HG02610 (cell line): ENCODE results near the gene IL3.
A peak's percentile ranks its signal among the peaks of the same experiment; 100 is the strongest.

Experiments
- ATAC-seq: cut with Tn5 transposase; IDR thresholded peaks from one replicate; pipeline ENCODE4 v1.9.1; 2021; ENCODE audit warnings: mild to moderate bottlenecking, moderate library complexity; ENCODE audit not compliant: unreplicated experiment

The IL3 gene, protein sequence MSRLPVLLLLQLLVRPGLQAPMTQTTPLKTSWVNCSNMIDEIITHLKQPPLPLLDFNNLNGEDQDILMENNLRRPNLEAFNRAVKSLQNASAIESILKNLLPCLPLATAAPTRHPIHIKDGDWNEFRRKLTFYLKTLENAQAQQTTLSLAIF

GRCh38 chr5:132060501-132061161 is at the start of gene IL3:
IL3 (plus strand) TSS chr5:132060655; CDS start chr5:132060707, 52 bp downstream.
- no peak for ATAC-seq

DNA sequence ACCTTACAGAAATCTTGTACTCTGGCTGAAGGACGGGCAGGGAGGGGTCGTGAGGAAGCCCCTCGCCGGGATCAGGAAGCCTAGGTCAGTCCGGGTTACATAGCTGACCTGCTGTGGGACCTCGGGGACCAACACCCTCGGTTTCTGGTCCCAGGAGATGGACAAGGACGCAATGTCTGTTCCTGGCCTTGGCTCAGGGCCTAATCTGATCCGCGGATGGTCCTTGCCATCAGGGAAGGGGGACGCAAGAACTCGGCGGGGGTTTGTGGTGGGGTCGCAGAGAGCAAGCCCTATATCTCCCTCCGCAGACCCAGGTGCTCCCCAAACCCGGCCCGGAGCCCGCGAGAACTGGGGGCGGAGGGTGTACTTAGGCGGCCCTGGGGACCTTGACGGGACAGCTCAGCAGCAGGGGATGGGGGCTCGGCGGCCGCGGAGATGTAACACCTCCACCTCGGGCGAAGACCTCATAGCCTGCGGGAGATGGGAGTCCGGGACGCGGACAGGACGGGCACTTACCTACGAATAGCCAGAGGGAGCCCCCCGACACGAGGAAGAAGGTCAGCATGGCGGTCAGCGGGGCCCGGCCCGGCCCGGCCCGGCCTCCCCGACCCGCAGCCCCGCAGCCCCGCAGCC is 49.4 kb upstream of the IL3 start:
- no peak for ATAC-seq

- no peak for ATAC-seq
These were observed 48.7 kb upstream of the IL3 start, which contains the start of gene ACSL6 for GRCh38 chr5:132011622-132012343. ACSL6 (minus strand) TSS chr5:132011658; CDS start chr5:132011553, 105 bp downstream.

DNA sequence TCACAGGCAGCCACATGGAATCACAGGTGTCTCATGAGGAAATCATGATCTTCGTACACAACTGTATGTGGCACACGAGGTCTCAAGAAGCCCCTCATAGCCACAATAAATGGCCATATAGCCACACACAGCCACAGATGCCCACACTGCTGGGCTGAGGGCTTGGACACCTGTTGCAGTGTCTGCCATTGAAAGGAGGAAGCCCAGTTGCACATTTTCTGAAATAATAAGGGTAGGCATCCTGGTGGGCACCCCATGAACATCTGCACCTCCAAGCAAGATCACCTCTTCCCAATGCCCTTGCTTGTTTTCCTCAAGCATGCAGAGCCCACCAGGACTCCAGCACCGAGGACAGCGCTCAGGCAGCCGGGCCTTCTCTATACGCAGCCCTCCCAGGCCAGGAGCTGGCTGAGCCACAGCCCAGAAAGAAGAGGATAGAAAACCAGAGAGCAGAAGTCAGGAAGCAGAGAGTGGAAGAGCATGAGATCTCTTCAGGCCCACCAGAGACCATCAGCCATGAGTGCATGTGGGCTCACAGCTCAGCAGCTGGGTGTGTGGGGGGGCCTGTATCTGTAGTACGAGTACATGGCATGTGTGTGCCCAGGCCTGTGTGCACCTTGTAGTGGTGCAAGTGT is 48.0 kb upstream of the IL3 start:
- no peak for ATAC-seq

GRCh38 chr5:132013006-132013689 is 47.3 kb upstream of the IL3 start:
- ATAC-seq: no peak

- ATAC-seq: no peak
These were observed 46.7 kb upstream of the IL3 start for GRCh38 chr5:132013711-132014110.

GRCh38 chr5:132016721-132017250 is 43.7 kb upstream of the IL3 start:
- no peak for ATAC-seq

DNA sequence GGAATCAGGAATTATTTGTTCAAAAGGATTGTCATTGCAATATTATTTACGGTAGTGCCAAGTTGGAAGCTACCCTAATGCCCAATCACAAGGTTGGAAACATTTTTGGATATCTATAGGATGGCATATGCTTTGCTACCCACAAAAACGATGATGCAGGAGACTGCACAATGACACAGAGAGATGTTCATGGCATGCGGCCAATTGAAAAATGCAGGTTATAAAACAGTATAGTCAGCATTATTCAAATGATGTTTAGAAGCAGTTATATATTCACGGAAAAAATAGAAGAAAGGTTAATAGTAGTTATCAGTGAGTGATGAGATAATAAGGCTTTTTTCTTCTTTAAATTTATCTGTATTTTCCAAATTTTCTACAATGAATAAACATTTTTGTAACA is 43.1 kb upstream of the IL3 start:
- no peak for ATAC-seq

DNA sequence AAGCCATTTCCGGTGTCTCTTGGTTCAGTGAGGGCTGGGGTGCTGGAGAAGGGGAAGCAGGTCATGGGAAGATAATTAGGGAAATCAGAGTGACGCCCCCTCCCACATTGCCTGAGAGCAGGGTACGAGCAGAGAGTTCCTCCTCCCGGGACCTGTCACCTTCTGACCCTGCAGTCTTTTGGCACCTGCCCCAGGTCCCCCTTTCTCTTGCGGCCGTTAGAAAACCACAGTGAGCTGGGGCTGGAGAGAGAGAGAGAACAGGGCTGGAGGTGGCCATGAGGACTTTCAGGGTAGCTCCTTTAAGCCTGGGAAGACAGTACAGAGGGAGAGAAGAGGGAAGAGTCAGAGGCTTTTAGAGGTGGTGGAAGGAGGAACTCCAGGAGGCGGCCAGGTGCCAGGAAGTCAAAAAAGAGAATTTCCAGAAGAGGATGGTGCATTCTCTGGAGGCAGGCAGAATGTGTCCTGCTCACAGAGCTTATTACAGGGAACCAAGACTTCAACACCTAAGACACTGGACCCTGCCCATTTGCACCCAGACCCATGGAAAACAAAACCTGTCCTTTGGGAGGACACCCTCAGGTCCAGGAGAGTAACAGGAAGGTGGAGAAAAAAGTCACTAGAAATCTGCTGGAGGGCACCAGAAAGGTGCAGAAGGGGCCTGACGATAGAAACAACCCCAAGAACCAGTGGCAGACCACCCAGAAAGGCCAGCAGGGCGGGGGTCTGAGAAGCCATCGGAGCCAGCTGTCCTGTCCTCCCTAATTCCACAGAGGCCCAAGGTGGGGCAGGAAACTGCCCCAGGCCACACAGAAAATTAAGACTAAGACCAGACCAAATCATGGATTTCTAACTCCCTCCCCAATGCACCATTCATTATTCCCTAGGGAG is 42.5 kb upstream of the IL3 start:
- ATAC-seq: no peak

GRCh38 chr5:132019337-132019736 is 41.1 kb upstream of the IL3 start:
- no peak for ATAC-seq

- peak; percentile 98 for ATAC-seq
These were observed 40.4 kb upstream of the IL3 start for GRCh38 chr5:132019857-132020555.

DNA sequence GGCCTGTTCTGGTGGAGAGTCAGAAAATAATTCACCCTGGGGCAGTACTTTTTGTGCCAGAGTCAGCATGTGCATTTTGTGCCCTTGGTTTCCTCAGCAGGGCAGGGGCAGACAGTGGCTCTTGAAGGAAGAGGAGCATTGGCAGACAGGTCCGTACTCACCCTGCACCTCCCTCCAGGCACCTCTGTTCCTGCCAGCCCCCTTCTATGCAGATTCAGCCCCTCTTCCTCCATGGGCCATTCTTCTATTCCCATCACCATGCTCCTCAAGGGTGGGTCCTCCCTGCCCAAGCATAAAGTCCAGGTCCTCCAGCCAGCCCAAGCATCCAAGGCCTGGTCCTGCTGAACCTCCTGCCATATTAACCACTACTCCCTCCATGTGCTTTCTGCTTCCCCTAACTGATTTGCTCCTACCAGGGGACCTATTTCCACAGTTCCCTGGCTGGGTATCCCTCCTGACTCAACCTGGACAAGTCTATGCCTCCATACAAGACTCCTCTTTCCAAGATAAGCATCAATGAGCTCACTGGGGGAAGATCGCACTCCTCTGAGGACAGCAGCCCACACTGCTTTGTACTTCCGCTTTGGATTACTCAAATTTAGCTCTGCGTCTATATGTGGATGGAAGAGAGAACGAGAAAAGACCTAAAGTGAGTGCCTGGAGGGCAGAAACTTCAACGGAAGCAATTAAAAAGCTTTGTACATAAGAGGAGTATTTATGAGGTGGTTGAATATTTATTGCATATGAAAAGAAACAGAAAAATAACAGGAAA is 39.7 kb upstream of the IL3 start:
- ATAC-seq: peak; percentile 5

DNA sequence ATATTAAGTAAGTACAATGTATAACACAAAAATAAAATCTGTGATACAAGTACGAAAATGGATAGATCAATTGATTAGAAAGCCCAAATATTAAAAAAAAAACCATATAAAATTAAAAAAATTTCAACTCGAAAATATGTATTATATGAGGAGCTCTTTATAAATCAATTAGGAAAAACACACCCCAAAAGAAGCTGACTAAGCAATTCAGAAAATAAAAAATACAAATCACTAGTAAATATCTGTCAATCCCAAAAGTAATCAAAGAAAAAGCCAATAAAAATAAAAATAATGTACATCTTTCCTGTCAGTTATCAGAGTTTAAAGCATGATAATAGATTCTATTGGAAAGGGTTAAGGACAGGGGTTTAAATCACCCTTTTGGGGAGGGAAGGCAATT is 38.8 kb upstream of the IL3 start:
- ATAC-seq: no peak

DNA sequence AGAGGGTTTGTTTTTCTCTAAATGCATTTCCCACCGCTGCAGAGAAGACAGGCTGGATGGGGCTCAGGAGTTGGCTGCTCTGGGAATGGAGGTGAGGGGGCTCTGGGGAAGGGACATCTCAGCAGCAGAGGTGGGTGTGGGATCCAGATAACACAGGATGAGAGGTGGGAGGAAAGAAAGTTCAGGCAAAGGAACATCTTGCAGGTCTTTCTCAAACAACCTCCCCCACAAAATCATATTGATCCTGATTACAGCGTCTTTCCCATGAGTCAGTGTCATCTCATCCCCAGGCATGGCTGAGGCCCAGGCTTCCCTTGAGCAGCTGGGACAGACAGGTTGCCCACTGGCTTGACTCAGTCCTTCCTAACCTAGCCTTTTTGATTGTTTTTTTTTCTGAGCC is 37.7 kb upstream of the IL3 start:
- no peak for ATAC-seq

- ATAC-seq: no peak
These were observed 37.0 kb upstream of the IL3 start for GRCh38 chr5:132023258-132024116.

- ATAC-seq: no peak
These were observed 36.4 kb upstream of the IL3 start for GRCh38 chr5:132024117-132024435.

DNA sequence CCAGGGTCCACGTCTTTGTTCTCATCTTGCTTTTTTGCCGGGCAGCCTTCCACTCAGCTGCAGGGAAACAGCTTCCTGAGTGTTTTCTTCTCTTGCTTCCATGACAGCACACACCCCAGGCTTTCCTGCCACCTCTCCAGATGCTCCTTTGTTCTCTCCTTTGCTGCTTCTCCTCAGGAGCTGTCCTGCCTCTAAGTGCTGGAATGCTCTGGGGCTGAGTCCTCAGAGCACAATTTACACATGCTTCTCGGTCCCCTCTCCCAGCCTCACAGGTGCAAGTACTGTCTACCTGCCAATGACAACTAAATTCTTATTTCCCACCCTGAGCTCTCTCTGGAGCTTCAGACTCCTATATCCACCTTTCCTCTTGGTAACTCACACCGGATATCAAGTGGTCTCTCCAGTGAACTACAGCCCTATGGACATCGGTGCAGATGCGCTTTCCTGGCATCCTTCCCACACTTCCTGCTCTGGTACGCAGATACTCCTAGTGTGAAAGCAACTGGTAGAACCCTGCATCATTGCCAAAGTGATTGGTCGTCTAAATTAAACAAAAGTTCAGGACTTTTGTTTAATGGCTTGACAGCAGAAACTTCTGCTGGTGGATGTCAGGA is 35.6 kb upstream of the IL3 start:
- ATAC-seq: no peak
